Smooth muscle cell (in vitro differentiated cells): ENCODE measurements around the gene HGF. TPM values are rescaled to one million over a fixed set of nuclear protein-coding genes. Genes with fewer than 3 reads are reported as not detected.

Experiments used
- DNase-seq: peaks from one replicate; lab custom pipeline; 2025; ENCODE audit not compliant: unreplicated experiment; lab: John Stamatoyannopoulos, UW
- H2AFZ ChIP-seq: fragments of 200-600 bp; sonication (generic); 2 replicates; pipeline ENCODE4 v1.6.0; 2016; ENCODE audit warnings: antibody characterized with exemption, low read depth, mild to moderate bottlenecking
- H3F3A ChIP-seq: fragments of 200-600 bp; sonication (generic); 2 replicates; pipeline ENCODE4 v1.6.0; 2017; ENCODE audit warnings: antibody characterized with exemption, low read depth
- H3K27ac ChIP-seq: fragments of 200-600 bp; sonication (generic); 2 replicates; pipeline ENCODE4 v1.5.1; 2016; ENCODE audit warnings: low read depth, mild to moderate bottlenecking
- H3K27me3 ChIP-seq: fragments of 200-600 bp; sonication (generic); 2 replicates; pipeline ENCODE4 v1.6.1; 2016; ENCODE audit warnings: low read depth, mild to moderate bottlenecking
- H3K36me3 ChIP-seq: fragments of 200-600 bp; sonication (generic); 2 replicates; pipeline ENCODE4 v1.5.1; 2016; ENCODE audit warnings: low read depth
- H3K4me1 ChIP-seq: fragments of 200-600 bp; sonication (generic); 2 replicates; pipeline ENCODE4 v1.5.1; 2016; ENCODE audit warnings: low read depth
- H3K4me2 ChIP-seq: fragments of 200-600 bp; sonication (generic); 2 replicates; pipeline ENCODE4 v1.6.0; 2016; ENCODE audit warnings: mild to moderate bottlenecking
- H3K4me3 ChIP-seq: fragments of 200-600 bp; sonication (generic); 2 replicates; pipeline ENCODE4 v1.5.1; 2016; ENCODE audit warnings: mild to moderate bottlenecking
- H3K79me2 ChIP-seq: fragments of 200-600 bp; sonication (generic); 2 replicates; pipeline ENCODE4 v1.6.0; 2016; ENCODE audit warnings: low read depth, mild to moderate bottlenecking
- H3K9ac ChIP-seq: fragments of 200-600 bp; sonication (generic); 2 replicates; pipeline ENCODE4 v1.6.0; 2016; ENCODE audit warnings: low read depth
- H3K9me3 ChIP-seq: fragments of 200-600 bp; sonication (generic); replicated peaks from 2 replicates; pipeline ENCODE4 v1.5.1; 2016; ENCODE audit warnings: low read depth
- H4K20me1 ChIP-seq: fragments of 200-600 bp; sonication (generic); 2 replicates; pipeline ENCODE4 v1.6.0; 2016; ENCODE audit warnings: low read depth
- CTCF ChIP-seq: fragments of 200-600 bp; sonication (generic); IDR thresholded peaks from 2 replicates; pipeline ENCODE4 v1.5.1; 2017; ENCODE audit warnings: borderline replicate concordance, mild to moderate bottlenecking, antibody characterized with exemption; ENCODE audit not compliant: insufficient read depth, poor library complexity, severe bottlenecking
- whole genome bisulfite sequencing: methylation state at CpG from one replicate; pipeline ENCODE4 v1.1.7; 2016; ENCODE audit warnings: low lambda C conversion rate; 5-methylcytosine and 5-hydroxymethylcytosine counted together
- polyA plus RNA-seq: library from polyadenylated mRNA; unstranded; fragments of >200 nt; fragmentation: Nextera tagmentation; extraction: Ambion mirVana; gene quantifications from 2 replicates; pipeline ENCODE4 v1.2.1, GENCODE V29; 2016
- total RNA-seq: library from RNA; depleted of rRNA; stranded (reverse); fragments of >200 nt; gene quantifications from 2 replicates; pipeline ENCODE4 v1.2.3, GENCODE V29; 2014

Gene HGF
- total and polyA plus RNA-seq, 2 experiments from 2014 or later = 15.4 to 43.6 TPM

GRCh38 chr7:81674431-81674830, 95.4 kb downstream of the HGF start:
- Histone ChIP-seq H3K4me3 (no peak overlapping the region), H3K4me2 (no peak overlapping the region), H3K27ac (no peak overlapping the region), H2AFZ (peak overlapping the region; percentile 55), H4K20me1 (no peaks in the 10 kb centered on the region), H3K27me3 (no peaks in the 10 kb centered on the region), H3K9ac (no peak overlapping the region), H3K9me3 (no peaks in the 10 kb centered on the region), H3K4me1 (peaks cover 13% of the 10 kb centered on the region), H3F3A (no peaks in the 10 kb centered on the region), H3K79me2 (no peaks in the 10 kb centered on the region), H3K36me3 (no peaks in the 10 kb centered on the region)
- 87% methylated on average over 2 of the region's 2 CpGs for WGBS
- no peak for TF ChIP-seq CTCF
- no peak for DNase-seq

DNA sequence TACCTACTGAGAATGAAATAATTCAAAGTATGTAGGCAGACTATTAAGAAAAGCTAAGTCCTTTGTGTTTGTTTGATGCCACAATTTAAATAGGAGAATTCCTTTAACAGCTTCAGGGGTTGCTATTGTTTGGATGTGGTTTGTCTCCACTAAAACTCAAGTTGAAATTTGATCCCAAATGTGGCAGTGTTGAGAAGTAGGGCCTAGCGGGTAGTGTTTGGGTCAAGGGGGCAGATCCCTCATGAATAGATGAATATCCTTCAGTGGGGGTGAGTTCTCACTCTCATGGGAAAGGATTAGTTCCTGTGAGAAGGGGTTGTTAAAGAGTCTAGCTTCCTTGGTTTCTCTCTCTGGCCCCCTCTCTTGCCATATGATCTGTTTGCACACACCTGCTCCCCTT, 97.0 kb downstream of the HGF start:
- no peaks in the 10 kb centered on the region for H3F3A ChIP-seq
- no peak for TF ChIP-seq CTCF
- no peaks in the 10 kb centered on the region for H3K79me2 ChIP-seq
- no peaks in the 10 kb centered on the region for H3K36me3 ChIP-seq
- H3K27ac ChIP-seq = no peak overlapping the region
- H3K9ac ChIP-seq = no peak overlapping the region
- DNase-seq = no peak
- WGBS = 75% methylated on average over 1 of the region's 1 CpG
- no peak overlapping the region for H2AFZ ChIP-seq
- no peaks in the 10 kb centered on the region for H3K27me3 ChIP-seq
- no peak overlapping the region for H3K4me3 ChIP-seq
- no peak overlapping the region for H3K4me2 ChIP-seq
- peaks cover 13% of the 10 kb centered on the region for H3K4me1 ChIP-seq
- no peaks in the 10 kb centered on the region for H3K9me3 ChIP-seq
- no peaks in the 10 kb centered on the region for H4K20me1 ChIP-seq

DNA sequence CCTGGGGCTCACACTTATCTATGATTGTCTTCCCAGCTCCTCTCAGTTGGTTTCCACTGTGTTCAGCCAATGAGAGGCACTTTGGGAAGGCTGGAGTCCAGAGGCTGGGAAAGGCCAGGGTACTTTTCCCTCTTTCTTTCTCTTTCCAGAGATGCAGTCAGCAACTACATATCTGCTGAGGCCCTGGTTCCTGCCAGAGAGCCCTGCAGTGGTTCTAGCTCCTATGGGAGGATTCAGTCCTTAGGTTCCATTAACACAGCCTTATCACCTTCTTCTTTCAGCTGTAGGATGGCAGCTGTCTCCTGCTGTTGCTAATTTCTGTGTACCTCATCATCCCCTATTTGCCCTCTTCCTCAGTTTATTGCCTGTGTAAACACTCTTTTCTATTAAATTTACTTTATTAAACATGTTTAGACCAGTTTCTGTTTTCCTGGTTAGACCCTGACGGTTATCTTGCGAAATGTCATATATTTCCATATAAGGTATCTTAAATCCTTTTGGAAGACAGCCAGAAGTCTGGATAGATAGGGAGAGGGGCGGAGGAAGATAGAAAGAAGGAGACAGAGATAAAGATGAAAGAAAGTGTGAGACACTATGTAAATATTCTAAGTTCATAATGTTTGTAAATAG, 100.3 kb downstream of the HGF start:
- WGBS = 37% methylated on average over 3 of the region's 3 CpGs
- no peaks in the 10 kb centered on the region for H3K9me3 ChIP-seq
- no peak overlapping the region for H2AFZ ChIP-seq
- H3K27me3 ChIP-seq = no peaks in the 10 kb centered on the region
- no peaks in the 10 kb centered on the region for H3F3A ChIP-seq
- peaks cover 6% of the 10 kb centered on the region for H3K4me1 ChIP-seq
- no peak overlapping the region for H3K27ac ChIP-seq
- no peak overlapping the region for H3K9ac ChIP-seq
- no peaks in the 10 kb centered on the region for H4K20me1 ChIP-seq
- H3K4me3 ChIP-seq = no peak overlapping the region
- no peak for DNase-seq
- no peak for TF ChIP-seq CTCF
- H3K36me3 ChIP-seq = no peaks in the 10 kb centered on the region
- H3K79me2 ChIP-seq = no peaks in the 10 kb centered on the region
- no peak overlapping the region for H3K4me2 ChIP-seq

DNA sequence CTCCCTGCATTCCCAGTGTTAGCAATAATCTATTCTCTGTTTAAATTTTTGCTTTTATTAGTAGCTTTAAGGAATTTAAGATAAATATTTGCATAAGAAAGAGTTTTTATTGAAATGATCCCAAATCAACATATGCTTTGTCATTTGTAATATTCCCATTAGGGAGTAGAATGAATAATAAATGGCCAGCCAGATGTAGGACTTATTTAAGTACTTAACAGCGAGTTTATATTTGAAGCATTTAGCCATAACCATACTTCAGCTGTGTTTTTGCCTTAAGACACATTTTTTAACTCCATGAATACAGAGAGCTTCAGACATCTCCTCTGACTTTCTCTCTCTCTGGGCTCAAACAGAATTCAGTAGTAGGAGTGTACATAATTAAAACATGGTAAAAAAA, 103.6 kb downstream of the HGF start:
- TF ChIP-seq CTCF = no peak
- Histone ChIP-seq H3K4me3 (no peak overlapping the region), H3K9ac (no peak overlapping the region), H3K27ac (no peak overlapping the region), H3K9me3 (no peaks in the 10 kb centered on the region), H3K79me2 (no peaks in the 10 kb centered on the region), H3K36me3 (no peaks in the 10 kb centered on the region), H4K20me1 (no peaks in the 10 kb centered on the region), H3K4me2 (no peak overlapping the region), H3K27me3 (no peaks in the 10 kb centered on the region), H3K4me1 (peaks cover 12% of the 10 kb centered on the region), H2AFZ (no peak overlapping the region), H3F3A (peaks cover 8% of the 10 kb centered on the region)
- 76% methylated on average over 1 of the region's 1 CpG for WGBS
- DNase-seq = no peak
